ENCODE data around the gene C18orf63. TPM values are rescaled to one million over a fixed set of nuclear protein-coding genes. Genes with fewer than 3 reads are reported as not detected.

The C18orf63 gene
- total RNA-seq, 1 experiment from 2014 or later: not detected

DNA sequence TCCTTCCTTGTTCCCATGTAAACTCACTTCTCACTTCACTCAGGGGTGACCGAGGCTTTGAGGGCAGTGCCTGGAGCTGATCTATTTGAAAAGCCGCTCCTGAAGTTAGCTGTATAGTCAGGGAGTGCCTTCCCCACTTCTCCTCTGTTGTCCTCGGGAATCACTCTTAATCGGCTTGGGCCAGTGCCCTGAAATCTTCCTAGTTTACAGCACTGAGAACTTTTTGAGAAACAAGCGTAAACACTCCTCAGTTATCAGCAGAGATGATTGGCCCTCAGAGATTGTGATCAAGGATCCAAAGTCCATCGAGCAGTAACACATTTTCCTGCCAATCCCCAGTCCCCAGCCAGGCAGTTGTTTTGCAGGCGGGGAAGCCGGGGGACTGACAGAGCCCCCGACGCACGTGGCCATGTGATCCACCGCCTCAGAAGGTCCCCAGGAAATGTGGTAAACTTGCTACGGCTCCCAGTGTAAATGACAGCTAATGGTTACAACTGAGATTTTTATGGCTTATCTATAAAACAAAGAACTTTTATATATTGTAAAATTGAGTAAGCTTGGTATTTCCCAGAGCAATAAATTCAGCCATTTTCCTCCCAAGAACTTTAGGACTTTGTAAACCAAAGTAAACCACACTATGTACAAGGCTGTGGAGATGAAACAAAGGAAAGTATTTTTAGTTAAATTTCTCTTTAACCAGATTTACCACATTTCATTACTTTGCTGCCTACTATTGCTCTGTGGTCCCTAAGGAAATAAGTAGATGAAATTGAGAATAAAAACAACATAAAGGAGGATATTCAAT is 53.5 kb downstream of the C18orf63 start:
- H3K4me2 ChIP-seq (ENCODE audit: low read length): no peak overlapping the region
- no peaks in the 10 kb centered on the region for H3K36me3 ChIP-seq (ENCODE audit: control insufficient read depth in 1 of 2, insufficient read depth in 2 of 2, low read length in 2 of 2)
- CTCF ChIA-PET: no interaction called here
- H2AFZ ChIP-seq (ENCODE audit: low read depth, low read length, poor library complexity, severe bottlenecking): no peak overlapping the region
- no TSS peak for BruUV-seq (replicated peaks)
- no peaks in the 10 kb centered on the region for H3K9me3 ChIP-seq (ENCODE audit: control insufficient read depth in 1 of 2, insufficient read depth in 1 of 2, low read depth in 1 of 2, low read length in 2 of 2)
- no peak overlapping the region for H3K4me3 ChIP-seq (replicated peaks in 1 of 2; ENCODE audit: low read depth in 1 of 2, low read length in 2 of 2)
- RAD21 ChIA-PET (ENCODE audit: low non-redundant PET in 1 of 2, low total read pairs in 2 of 2, uncharacterized antibody in 2 of 2, unreplicated experiment in 2 of 2): no interaction called here
- peaks cover 15% of the 10 kb centered on the region; the same call in 1 of the 2 replicates for H3K27me3 ChIP-seq (ENCODE audit: insufficient read depth, low read length)
- H3K27ac ChIP-seq (ENCODE audit: low read depth, low read length): no peak overlapping the region
- no peaks in the 10 kb centered on the region for H3K9me2 ChIP-seq (ENCODE audit: insufficient read depth)
- ATAC-seq (no peak), DNase-seq (ENCODE audit: low read depth, low spot score) (no peak)
- H3K9ac ChIP-seq (ENCODE audit: low read length): no peak overlapping the region
- no peaks in the 10 kb centered on the region for H3K79me2 ChIP-seq (ENCODE audit: insufficient read depth, low read length)
- TF ChIP-seq JUND (IDR thresholded peaks at IDR 0.05): no peak
- TF ChIP-seq ELF1 (IDR thresholded peaks at IDR 0.05; ENCODE audit: borderline replicate concordance, low read depth): no peak
- TF ChIP-seq, protein P1, sequence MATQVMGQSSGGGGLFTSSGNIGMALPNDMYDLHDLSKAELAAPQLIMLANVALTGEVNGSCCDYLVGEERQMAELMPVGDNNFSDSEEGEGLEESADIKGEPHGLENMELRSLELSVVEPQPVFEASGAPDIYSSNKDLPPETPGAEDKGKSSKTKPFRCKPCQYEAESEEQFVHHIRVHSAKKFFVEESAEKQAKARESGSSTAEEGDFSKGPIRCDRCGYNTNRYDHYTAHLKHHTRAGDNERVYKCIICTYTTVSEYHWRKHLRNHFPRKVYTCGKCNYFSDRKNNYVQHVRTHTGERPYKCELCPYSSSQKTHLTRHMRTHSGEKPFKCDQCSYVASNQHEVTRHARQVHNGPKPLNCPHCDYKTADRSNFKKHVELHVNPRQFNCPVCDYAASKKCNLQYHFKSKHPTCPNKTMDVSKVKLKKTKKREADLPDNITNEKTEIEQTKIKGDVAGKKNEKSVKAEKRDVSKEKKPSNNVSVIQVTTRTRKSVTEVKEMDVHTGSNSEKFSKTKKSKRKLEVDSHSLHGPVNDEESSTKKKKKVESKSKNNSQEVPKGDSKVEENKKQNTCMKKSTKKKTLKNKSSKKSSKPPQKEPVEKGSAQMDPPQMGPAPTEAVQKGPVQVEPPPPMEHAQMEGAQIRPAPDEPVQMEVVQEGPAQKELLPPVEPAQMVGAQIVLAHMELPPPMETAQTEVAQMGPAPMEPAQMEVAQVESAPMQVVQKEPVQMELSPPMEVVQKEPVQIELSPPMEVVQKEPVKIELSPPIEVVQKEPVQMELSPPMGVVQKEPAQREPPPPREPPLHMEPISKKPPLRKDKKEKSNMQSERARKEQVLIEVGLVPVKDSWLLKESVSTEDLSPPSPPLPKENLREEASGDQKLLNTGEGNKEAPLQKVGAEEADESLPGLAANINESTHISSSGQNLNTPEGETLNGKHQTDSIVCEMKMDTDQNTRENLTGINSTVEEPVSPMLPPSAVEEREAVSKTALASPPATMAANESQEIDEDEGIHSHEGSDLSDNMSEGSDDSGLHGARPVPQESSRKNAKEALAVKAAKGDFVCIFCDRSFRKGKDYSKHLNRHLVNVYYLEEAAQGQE (IDR thresholded peaks at IDR 0.05; ENCODE audit: low read depth): no peak
- TF ChIP-seq YY1 (IDR thresholded peaks at IDR 0.05; ENCODE audit: extremely low read depth, insufficient replicate concordance, low read depth, low read length): no peak
- no peak for TF ChIP-seq SP1 (IDR thresholded peaks at IDR 0.05; ENCODE audit: low read depth)
- TF ChIP-seq EZH2phosphoT487 (IDR thresholded peaks at IDR 0.05; ENCODE audit: borderline replicate concordance): no peak
- TF ChIP-seq POLR2A (IDR thresholded peaks at IDR 0.05; ENCODE audit: borderline replicate concordance, extremely low read depth, insufficient read depth, insufficient read length): no peak
- TF ChIP-seq SRF (IDR thresholded peaks at IDR 0.05; ENCODE audit: low read depth): no peak
- no peak for TF ChIP-seq TCF7L2 (IDR thresholded peaks at IDR 0.05; ENCODE audit: borderline replicate concordance, extremely low read depth, insufficient read depth, insufficient read length)
- no peak for TF ChIP-seq EGR1 (IDR thresholded peaks at IDR 0.05; ENCODE audit: low read depth)
- TF ChIP-seq RAD21 (IDR thresholded peaks at IDR 0.05; ENCODE audit: low read depth): no peak
- no peak for TF ChIP-seq SIN3A (IDR thresholded peaks at IDR 0.05; ENCODE audit: low read depth)
- TF ChIP-seq EZH2 (IDR thresholded peaks at IDR 0.05): no peak
- TF ChIP-seq ZNF274 (IDR thresholded peaks at IDR 0.05; ENCODE audit: low read depth, low read length): no peak
- TF ChIP-seq FOSL1 (IDR thresholded peaks at IDR 0.05; ENCODE audit: low read depth): no peak
- no peaks in the 10 kb centered on the region for H3K4me1 ChIP-seq (ENCODE audit: control insufficient read depth in 1 of 2, insufficient read depth in 2 of 2, low read length in 2 of 2)
- POLR2A ChIA-PET: no interaction called here
- intact Hi-C loops (cut with micrococcal nuclease): no loop called here
- H4K20me1 ChIP-seq (ENCODE audit: insufficient read depth): no peaks in the 10 kb centered on the region

All from HCT116 (cell line).